SK-N-SH (cell line): ENCODE data around the gene MYO1D.

Experiments used
- CHD2 ChIP-seq: fragments of 150-350 bp; IDR thresholded peaks from 2 replicates; pipeline ENCODE4 v1.6.1; 2018; ENCODE audit warnings: low read length; ENCODE audit not compliant: partially characterized antibody
- CTCF ChIP-seq: fragments of 200-600 bp; sonication (generic); IDR thresholded peaks from 2 replicates; pipeline ENCODE4 v1.6.1; 2017; ENCODE audit warnings: antibody characterized with exemption, mild to moderate bottlenecking, moderate library complexity
- ELF1 ChIP-seq: IDR thresholded peaks from 2 replicates; pipeline ENCODE4 v1.4.0; 2012
- EP300 ChIP-seq, 2 experiments: IDR thresholded peaks; 2 replicates each; pipeline versions ENCODE4 v1.4.0 to v1.6.1; 2012; ENCODE audit warnings: borderline replicate concordance in 1 of 2, low read depth in 1 of 2, low read length in 1 of 2
- FOXJ3 ChIP-seq: sonication (generic); formaldehyde crosslinking; IDR thresholded peaks from 2 replicates; pipeline ENCODE4 v1.5.1; 2020; ENCODE audit warnings: mild to moderate bottlenecking, missing genetic modification reagents
- GABPA ChIP-seq: IDR thresholded peaks from 2 replicates; pipeline ENCODE4 v1.4.0; 2012; ENCODE audit warnings: low read depth, mild to moderate bottlenecking
- POLR2AphosphoS5 ChIP-seq: IDR thresholded peaks from 2 replicates; pipeline ENCODE4 v1.6.1; 2012; ENCODE audit warnings: low read depth, low read length
- RAD21 ChIP-seq: IDR thresholded peaks from 2 replicates; pipeline ENCODE4 v1.6.1; 2012; ENCODE audit warnings: mild to moderate bottlenecking, low read length
- REST ChIP-seq: IDR thresholded peaks from 2 replicates; pipeline ENCODE4 v1.6.1; 2012; ENCODE audit warnings: mild to moderate bottlenecking, low read depth, low read length, moderate library complexity
- SIN3A ChIP-seq: IDR thresholded peaks from 2 replicates; pipeline ENCODE4 v1.6.1; 2012; ENCODE audit warnings: low read depth, mild to moderate bottlenecking, low read length, moderate library complexity, borderline replicate concordance
- YY1 ChIP-seq: IDR thresholded peaks from 2 replicates; pipeline ENCODE4 v1.4.0; 2012; ENCODE audit warnings: low read depth, mild to moderate bottlenecking

- TF ChIP-seq EP300 (IDR thresholded peaks at IDR 0.05; ENCODE audit: borderline replicate concordance in 1 of 2, low read depth in 1 of 2, low read length in 1 of 2) (no peak), CTCF (no peak; the same call in 1 of the 2 replicates), GABPA (no peak), RAD21 (peak; percentile 31; the same call in 1 of the 2 replicates), REST (no peak), POLR2AphosphoS5 (no peak), ELF1 (no peak), SIN3A (no peak), CHD2 (no peak), FOXJ3 (CRISPR knock-in tag) (no peak), YY1 (no peak)
Measured at GRCh38 chr17:32497431-32498205, 379.3 kb downstream of the MYO1D start.
